Neural progenitor cell (in vitro differentiated cells): ENCODE results near the gene MON1B.

Experiments
- CTCF ChIP-seq: fragments of 200-600 bp; sonication (generic); IDR thresholded peaks from 2 replicates; pipeline ENCODE4 v1.5.1; 2017; ENCODE audit warnings: antibody characterized with exemption, mild to moderate bottlenecking
- EZH2 ChIP-seq: fragments of 200-600 bp; sonication (generic); IDR thresholded peaks from 2 replicates; pipeline ENCODE4 v1.6.1; 2017; ENCODE audit warnings: antibody characterized with exemption, mild to moderate bottlenecking, moderate library complexity
- EZH2phosphoT487 ChIP-seq: fragments of 200-600 bp; sonication (generic); IDR thresholded peaks from 2 replicates; pipeline ENCODE4 v1.6.1; 2017; ENCODE audit warnings: antibody characterized with exemption

DNA sequence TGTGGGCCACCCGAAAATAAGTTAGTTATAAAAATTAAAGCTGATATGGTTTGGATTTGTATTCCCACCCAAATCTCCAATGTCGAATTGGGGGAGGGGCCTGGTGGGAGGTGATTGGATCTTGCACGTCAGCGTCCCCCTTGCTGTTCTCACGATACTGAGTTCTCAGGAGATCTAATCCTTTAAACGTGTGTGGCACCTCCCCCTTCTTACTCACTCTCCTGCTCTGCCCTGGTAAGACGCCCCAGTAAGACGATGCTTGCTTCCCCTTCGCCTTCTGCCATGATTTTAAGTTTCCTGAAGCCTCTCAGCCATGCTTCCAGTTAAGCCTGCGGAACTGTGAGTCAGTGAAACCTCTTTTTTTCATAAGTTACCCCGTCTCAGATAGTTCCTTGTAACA is 43.6 kb downstream of the MON1B start:
- no peak for TF ChIP-seq EZH2
- no peak for TF ChIP-seq CTCF
- no peak for TF ChIP-seq EZH2phosphoT487
